ENCODE results near the gene BMP10. TPM values are rescaled to one million over a fixed set of nuclear protein-coding genes. Genes with fewer than 3 reads are reported as not detected.

The BMP10 gene
- total and polyA plus RNA-seq, 2 of the 13 experiments (the other 11 are each of a cell fraction or from before 2014, with no cell fraction given) = not detected

- no peaks in the 10 kb centered on the region; the same call in 1 of the 2 replicates for H3K4me1 ChIP-seq (ENCODE audit: insufficient read depth, low read length)
- H4K20me1 ChIP-seq (ENCODE audit: insufficient read depth, low read length) = no peaks in the 10 kb centered on the region
- no peaks in the 10 kb centered on the region for H3K9me3 ChIP-seq (ENCODE audit: low read length)
- intact Hi-C loops (cut with micrococcal nuclease; ENCODE audit: unreplicated experiment) = no loop called here
- ChIA-PET CTCF (ENCODE audit: low intra/inter-chr PET ratio, low total read pairs) (no interaction called here), POLR2A (no interaction called here)
- 31% methylated on average over 3 of the region's 3 CpGs for WGBS (ENCODE audit: low lambda C conversion rate)
- no peak overlapping the region for H3K9ac ChIP-seq (ENCODE audit: insufficient read depth, low read depth, low read length)
- ATAC-seq (no peak), DNase-seq (ENCODE audit: low spot score) (no peak), FAIRE-seq (no peak)
- no peaks in the 10 kb centered on the region for H3K79me2 ChIP-seq (ENCODE audit: insufficient read depth, low read length)
- no peak overlapping the region for H2AFZ ChIP-seq (ENCODE audit: low read length)
- no peak overlapping the region for H3K27ac ChIP-seq (ENCODE audit: extremely low read length, insufficient read depth, low read length)
- H3K4me3 ChIP-seq (replicated peaks in 1 of 3; ENCODE audit: insufficient read depth in 1 of 3, low read depth in 2 of 3, low read length in 3 of 3) = no peak overlapping the region
- no peaks in the 10 kb centered on the region for H3K36me3 ChIP-seq (replicated peaks in 1 of 2; ENCODE audit: control insufficient read depth in 1 of 2, insufficient read depth in 2 of 2, low read length in 2 of 2)
- H3K4me2 ChIP-seq (ENCODE audit: low read depth, low read length) = no peak overlapping the region
- BruUV-seq (replicated peaks) = no TSS peak
- H3K27me3 ChIP-seq (ENCODE audit: control insufficient read depth in 1 of 2, insufficient read depth in 2 of 2, low read length in 2 of 2) = peaks cover 0 to 25% of the 10 kb centered on the region in 2 experiments; a peak in 2 of 5 replicates
- in situ Hi-C loops (cut with HindIII; ENCODE audit: extremely low pct_ligation_motif_present, low pct_unique_long_range_greater_than_20kb) = no loop called here
- no peak for TF ChIP-seq MAF1 (CRISPR knock-in tag; IDR thresholded peaks at IDR 0.05; ENCODE audit: borderline replicate concordance)
- no peak for TF ChIP-seq DR1 (CRISPR knock-in tag; IDR thresholded peaks at IDR 0.05)
- no peak for TF ChIP-seq NCOR1 (IDR thresholded peaks at IDR 0.05; ENCODE audit: borderline replicate concordance, low read length)
- no peak for TF ChIP-seq CENPBD1 (CRISPR knock-in tag; IDR thresholded peaks at IDR 0.05; ENCODE audit: borderline replicate concordance, low read depth)
- no peak for TF ChIP-seq PATZ1 (CRISPR knock-in tag; IDR thresholded peaks at IDR 0.05)
- TF ChIP-seq ZNF275 (CRISPR knock-in tag; IDR thresholded peaks at IDR 0.05; ENCODE audit: borderline replicate concordance) = no peak
- no peak for TF ChIP-seq ZBTB10 (CRISPR knock-in tag; IDR thresholded peaks at IDR 0.05; ENCODE audit: borderline replicate concordance)
- TF ChIP-seq ATM (IDR thresholded peaks at IDR 0.05; ENCODE audit: borderline replicate concordance) = no peak
- TF ChIP-seq POGK (CRISPR knock-in tag; conservative IDR thresholded peaks at IDR 0.05) = no peak
- TF ChIP-seq SOX6 (IDR thresholded peaks at IDR 0.05) = no peak
- no peak for TF ChIP-seq SOX6 (CRISPR knock-in tag; IDR thresholded peaks at IDR 0.05)
- TF ChIP-seq KLF15 (CRISPR knock-in tag; IDR thresholded peaks at IDR 0.05; ENCODE audit: borderline replicate concordance) = no peak
- no peak for TF ChIP-seq SOX5 (CRISPR knock-in tag; IDR thresholded peaks at IDR 0.05; ENCODE audit: borderline replicate concordance)
- TF ChIP-seq E2F5 (CRISPR knock-in tag; conservative IDR thresholded peaks at IDR 0.05) = no peak
- TF ChIP-seq MTA1 (CRISPR knock-in tag; IDR thresholded peaks at IDR 0.05; ENCODE audit: borderline replicate concordance) = no peak
- no peak for TF ChIP-seq MAFF (IDR thresholded peaks at IDR 0.05; ENCODE audit: low read depth, low read length)
Observed at GRCh38 chr2:68850524-68850923, 20.7 kb downstream of the BMP10 start.

Measured in HepG2 (cell line).